Stimulated activated CD4-positive, alpha-beta T cell treated with anti-CD3 and anti-CD28 coated beads, Interleukin-12 subunit alpha, Interleukin-12 subunit beta, amount 100 ng/mL, for 48 hours (primary cell): Measurements from ENCODE around the gene MAPKAP1.
"Not testable (repeated sequence)": the region's sequence is repeated elsewhere in the genome, so short reads cannot be mapped to it uniquely, and the experiment has no call there.

Experiments
- DNase-seq, 3 donors: peaks; one replicate each; pipeline ENCODE4 v3.0.0-alpha.2; 2020; ENCODE audit warnings: low read depth in 2 of 3, low spot score in 1 of 3

Gene MAPKAP1

DNA sequence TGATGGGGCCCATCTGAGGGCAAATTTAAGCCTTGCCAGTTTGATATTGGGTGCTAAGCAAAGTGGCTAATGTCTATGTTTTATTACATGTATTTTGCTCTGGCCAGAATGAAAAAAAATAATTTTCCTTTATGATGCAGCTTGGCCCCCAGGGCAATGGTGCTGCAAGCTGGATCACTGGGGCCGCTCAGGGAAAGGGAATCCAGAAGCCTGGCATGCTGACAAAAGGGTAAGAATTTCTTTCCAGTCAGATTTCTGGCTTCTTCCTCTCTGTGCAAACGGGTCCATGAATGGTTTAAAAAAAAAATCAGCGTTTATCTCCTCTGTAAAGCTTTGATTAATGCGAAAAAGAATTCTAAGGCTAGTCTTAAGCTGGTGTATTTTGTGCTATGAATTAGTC, 138.4 kb downstream of the MAPKAP1 start:
- no peak for DNase-seq

GRCh38 chr9:125566051-125566450, 141.0 kb downstream of the MAPKAP1 start:
- DNase-seq, result not testable (repeated sequence)

DNA sequence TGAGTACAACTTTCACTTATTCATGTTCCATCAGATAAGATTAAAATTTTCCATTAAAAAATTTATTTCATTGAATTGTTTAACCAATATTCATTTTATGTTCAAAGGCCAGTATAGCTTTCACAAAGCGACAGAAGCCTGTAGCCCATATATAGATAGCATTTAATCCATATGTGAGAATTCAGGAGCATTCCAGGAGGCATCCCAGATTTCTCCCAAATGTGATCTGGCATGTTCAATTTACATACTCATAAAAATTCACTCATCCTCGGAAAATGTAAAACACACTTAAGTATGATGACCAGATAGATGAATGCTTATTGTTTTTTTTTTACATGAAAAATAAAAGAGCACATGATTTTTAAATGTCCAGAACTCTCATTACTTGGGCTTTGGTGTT, 141.9 kb downstream of the MAPKAP1 start:
- DNase-seq, result no peak

GRCh38 chr9:125564631-125565030, 142.4 kb downstream of the MAPKAP1 start:
- DNase-seq, result no peak

DNA sequence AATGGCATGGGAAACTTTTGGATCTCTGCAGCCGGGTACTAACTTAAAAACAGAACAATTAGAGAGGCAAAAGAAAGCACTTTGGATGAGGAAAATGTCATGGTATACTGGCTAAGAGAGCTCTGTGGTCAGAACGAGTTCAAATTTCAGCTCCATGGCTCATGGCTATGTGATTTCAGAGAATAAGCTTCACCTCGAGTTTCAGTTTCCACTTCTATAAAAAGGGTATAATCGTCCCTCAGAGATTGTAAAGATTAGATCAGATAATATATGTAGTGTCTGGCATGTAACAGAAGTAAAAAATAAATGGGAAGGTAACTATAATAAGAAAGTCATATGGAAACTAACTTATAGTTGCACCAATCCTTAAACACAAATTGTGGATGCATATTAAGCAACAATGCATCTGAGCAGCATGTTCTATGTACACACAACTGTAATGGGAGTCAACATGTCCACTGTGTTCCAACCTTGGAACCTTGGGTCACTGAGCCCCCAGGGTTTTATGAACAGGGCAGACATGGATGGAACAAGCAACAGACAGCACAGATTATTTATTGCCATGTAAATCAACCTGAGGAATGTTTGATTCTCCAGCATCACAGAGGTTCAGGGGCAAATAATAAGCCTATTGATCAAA, 145.4 kb downstream of the MAPKAP1 start:
- DNase-seq, result no peak

GRCh38 chr9:125559894-125560293, 147.1 kb downstream of the MAPKAP1 start:
- no peak for DNase-seq

DNA sequence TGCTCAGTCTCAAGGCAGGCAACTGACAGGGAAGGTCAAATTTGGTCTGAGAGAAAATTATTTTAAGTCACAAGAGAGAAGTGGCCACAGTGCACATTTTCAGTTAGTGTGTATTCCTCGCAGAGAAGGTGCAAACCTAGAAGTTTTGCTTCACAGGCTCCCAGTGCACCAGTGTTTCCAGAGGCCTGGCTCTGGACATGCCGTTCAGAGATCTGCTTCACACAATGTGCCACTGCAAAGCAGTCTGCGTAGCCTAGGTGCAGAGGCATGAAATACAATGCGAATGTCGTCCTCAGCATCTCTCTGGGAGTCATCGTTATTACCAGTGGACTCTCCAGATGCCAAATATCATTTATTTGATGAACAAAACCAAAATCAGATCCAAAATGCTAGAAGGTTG, 147.8 kb downstream of the MAPKAP1 start:
- no peak for DNase-seq

- DNase-seq, result peak; percentile 16 to 67 (median 38)
Observed at GRCh38 chr9:125558453-125559092, 148.4 kb downstream of the MAPKAP1 start.

DNA sequence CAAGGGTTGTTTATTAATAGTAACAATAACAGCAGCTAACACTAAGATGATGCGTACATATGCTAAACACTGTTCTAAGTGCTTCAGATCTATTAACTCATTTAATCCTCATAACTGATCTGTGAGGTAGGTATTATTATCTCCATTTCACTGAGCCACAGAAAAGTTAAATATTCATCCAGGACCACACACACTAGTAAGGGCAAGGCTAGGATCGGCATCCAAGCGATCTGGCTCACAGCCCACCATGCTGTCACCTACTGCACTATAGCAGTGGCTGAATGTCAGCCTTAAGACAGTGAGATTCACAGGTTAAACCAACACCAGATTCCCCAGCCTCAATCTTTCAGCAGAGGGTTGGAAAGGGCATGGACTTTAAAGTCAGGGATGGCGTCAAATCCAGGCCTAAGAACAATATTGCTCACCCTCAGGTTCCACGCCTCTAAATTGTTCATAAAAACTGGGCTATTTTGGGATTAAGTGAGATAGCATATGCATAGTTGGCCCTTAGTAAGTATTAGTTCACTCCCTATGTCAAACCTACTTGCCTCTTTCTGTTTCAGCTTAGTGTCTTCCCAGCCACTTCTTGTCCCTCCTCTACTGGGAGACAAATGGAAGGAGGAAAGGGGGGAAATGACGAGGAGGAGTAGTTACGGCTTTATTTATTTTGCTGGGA, 150.8 kb downstream of the MAPKAP1 start:
- no peak for DNase-seq

DNA sequence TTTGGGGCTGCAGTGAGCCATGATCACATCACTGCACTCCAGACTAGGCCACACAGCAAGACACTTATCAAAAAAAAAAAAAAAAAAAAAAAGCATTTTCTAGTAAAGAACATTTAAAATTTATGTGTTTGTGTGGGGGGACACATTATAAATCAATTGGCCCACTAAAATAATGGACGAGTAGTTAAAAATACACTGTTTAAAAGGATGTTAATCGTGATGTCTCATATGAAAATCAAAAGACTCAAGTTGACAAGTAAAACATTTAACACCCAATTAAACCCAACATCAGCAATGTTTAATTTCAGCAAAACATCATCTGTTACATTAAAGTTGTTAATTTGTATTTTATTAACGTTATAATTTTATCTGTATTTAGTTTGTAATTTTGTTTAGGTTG, 152.3 kb downstream of the MAPKAP1 start:
- no peak for DNase-seq

GRCh38 chr9:125551781-125552180, 155.2 kb downstream of the MAPKAP1 start:
- DNase-seq, result no peak

DNA sequence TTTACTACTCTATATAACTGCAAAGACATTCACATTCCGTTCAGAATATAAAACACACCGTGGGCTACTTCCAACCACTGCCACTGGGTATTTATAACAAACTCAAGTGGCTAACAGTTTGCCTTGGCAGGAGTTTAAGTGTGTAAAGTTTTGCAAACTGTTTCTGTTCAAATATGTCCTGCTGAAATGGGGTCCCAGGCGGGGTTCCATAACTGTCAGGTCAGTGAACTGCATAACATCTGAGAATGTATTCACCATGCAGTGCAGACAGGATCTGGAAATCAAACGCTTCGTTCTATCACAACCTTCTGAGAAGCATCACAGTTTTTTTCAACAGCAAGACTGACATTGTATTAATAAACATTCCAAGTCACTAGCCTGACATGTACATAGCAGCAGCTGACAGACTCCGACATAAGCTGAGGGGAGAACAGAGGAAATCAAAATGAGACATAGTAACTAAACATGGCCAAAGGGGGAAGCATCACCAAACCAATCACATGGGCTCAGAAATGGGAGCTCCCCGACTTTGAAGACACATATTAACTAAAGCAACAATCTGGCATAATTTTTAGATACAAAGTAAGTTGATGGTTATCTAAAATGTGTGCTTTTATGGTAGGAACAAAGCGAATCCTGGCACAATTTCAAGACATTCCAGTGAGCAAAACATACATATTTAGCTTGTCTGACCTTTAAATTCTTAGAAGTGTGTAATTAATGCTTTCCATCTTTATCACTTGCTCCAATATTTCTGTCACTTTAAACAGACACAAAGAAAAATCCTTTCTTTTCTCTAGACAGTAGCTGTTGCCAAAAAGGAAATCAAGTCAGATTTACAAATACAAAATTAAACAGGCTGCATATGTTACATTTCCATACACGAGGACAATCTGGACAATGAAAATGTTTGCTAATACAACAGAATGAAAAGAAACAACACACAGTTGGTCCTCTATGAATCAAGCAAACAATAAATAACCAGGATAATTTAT, 156.8 kb downstream of the MAPKAP1 start:
- DNase-seq, result no peak

DNA sequence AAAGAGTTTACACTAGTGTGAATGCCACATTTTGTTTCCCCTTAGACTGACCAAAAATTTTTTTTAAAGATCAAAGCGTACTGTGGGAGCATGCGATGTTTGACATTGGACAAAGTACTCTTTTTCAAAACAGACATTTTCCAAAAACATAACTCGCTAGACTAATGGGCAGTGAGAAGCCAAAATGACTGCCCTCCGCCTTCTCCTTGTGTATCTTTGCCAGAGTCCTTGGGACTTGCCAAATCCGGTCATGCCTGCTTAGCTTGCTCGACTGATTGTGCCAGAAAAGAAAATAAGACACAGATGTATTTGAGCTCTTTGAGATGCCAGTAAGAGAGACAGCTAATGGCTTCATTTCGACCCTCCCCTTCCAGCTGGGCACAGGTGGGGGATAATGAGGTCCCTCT, 157.5 kb downstream of the MAPKAP1 start:
- no peak for DNase-seq

DNA sequence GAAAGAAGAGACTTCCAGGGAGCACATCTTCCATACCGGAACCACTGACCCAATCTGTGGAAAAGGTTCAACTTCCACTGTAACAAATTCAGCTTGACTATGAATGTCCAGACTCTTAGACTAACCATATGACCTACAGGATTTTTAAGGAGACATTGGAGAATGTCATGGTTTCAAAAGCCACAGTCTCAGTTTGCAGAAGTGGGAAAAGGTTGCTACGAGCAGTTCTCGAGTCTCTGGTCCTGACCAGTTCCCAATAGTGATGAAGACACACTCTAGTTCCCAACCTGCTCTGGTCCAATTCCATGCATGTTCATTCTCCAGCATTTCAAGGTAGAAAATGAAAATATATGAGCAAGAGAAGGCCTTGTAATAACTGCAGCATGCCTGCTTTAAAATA, 158.0 kb downstream of the MAPKAP1 start:
- DNase-seq, result no peak

GRCh38 chr9:125548141-125548540, 158.9 kb downstream of the MAPKAP1 start:
- DNase-seq, result no peak

DNA sequence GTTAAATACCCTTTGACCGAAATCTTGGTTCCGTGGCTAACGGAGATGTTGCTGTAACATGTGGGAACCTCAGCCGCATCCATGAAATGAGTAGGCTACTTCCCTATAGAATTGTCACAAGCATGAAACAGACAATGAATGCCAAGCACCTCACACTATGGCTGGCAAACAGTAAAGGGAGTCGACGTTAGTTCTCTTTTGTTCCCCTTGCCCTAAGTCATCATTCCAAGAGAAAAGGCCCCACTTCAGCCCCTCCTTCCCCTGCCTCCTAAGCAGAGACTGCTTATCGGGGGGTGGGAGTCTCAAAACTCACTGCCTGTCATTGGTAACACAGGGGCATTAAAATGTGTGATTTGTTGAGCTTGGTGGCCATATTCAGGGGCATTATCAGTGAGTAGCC, 159.6 kb downstream of the MAPKAP1 start:
- no peak for DNase-seq

- no peak for DNase-seq
Observed at GRCh38 chr9:125545845-125546244, 161.2 kb downstream of the MAPKAP1 start.

- DNase-seq, result no peak
Observed at GRCh38 chr9:125544988-125545651, 161.9 kb downstream of the MAPKAP1 start.

DNA sequence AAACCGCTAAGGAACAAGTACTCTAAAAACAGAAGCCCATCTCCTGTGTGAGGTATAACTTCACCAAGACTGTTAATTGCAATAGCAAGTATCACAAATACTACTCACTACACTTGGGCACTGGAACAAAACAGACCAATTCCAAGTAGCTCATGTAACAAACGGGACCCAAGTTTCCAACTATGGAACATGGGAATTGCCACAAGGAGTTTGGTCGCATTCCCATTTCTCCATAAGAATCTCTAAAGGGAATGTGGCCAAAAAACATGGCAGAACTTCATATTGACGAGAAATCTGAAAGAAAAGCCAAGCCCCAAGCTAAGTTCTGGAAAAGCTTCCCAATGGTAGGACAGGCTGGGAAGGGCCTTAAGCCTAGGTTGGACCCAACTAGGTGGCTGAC, 162.5 kb downstream of the MAPKAP1 start:
- no peak for DNase-seq

- DNase-seq, result no peak
Observed at GRCh38 chr9:125541840-125542243, 165.2 kb downstream of the MAPKAP1 start.

DNA sequence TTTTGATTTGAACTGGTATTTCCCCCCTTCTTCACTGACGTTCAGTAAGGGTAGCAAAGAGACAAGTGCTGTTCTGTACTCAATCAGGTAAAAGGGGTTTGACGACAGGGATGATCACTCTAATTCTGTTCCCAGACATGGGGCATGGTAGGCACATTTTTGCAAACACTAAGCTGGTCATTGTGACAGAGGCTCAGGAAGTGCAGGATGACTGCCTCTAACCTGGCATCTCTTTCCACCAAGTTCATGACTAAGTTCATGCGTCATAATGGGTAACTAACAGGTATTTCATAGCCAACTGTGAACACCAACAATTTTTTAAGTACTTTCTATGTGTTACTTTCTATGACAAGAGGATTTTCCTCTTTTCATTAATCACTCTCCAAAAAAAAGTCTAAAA, 166.5 kb downstream of the MAPKAP1 start:
- DNase-seq, result no peak
